ENCODE measurements around the gene FAM3C. TPM values are rescaled to one million over a fixed set of nuclear protein-coding genes. Genes with fewer than 3 reads are reported as not detected.
"Not testable (repeated sequence)": the region's sequence is repeated elsewhere in the genome, so short reads cannot be mapped to it uniquely, and the experiment has no call there.

Gene FAM3C
- total RNA-seq, 4 donors from 2014 or later, result 44.3 to 129 (median 49.0) TPM

DNA sequence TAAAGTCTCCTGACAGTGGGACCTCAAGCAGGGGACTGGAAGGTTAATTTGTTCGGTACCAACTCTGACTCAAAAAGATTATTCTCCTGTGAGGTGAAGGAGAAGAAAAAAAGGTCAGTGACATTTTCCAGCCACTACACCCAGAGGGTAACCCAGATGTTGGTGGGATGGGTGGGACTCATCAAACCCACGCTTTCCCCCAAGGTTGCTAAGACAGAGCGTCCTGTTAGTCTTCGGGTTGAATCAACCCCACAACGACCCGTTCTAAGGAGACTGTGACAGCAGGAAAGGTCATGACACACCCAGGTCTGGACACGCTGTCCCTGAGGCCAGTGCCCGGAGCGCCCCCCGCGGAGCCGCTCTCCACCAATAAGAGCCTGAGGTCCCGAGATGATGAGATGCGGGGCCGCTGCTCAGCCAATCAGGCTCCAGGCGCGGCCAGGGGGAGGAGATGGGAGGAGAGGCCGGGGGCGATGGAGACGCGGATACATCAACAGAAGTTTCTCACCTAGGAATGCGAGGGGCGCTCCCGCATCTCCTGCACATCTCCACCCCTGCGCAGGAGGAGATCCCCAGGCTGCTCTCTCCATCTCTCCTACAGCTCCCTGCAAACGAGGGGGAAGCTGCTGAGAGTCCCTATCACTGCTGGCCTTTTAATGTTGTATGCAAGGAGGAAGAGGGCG lies 67.5 kb downstream of the FAM3C start, which contains the start of gene WNT16:
TSS of gene WNT16 (plus strand) at position 493 of the 683 bp plus-strand sequence. CDS start 293 bp downstream, outside the sequence.
- no peak for TF ChIP-seq CTCF (IDR thresholded peaks at IDR 0.05)
- ATAC-seq (ENCODE audit: low FRiP score), result no peak
- DNase-seq (ENCODE audit: low spot score), result no peak

GRCh38 chr7:121327671-121328070 lies 68.4 kb downstream of the FAM3C start:
- DNase-seq (ENCODE audit: low spot score) (no peak), ATAC-seq (ENCODE audit: low FRiP score) (no peak)
- no peak for TF ChIP-seq CTCF (IDR thresholded peaks at IDR 0.05)

DNA sequence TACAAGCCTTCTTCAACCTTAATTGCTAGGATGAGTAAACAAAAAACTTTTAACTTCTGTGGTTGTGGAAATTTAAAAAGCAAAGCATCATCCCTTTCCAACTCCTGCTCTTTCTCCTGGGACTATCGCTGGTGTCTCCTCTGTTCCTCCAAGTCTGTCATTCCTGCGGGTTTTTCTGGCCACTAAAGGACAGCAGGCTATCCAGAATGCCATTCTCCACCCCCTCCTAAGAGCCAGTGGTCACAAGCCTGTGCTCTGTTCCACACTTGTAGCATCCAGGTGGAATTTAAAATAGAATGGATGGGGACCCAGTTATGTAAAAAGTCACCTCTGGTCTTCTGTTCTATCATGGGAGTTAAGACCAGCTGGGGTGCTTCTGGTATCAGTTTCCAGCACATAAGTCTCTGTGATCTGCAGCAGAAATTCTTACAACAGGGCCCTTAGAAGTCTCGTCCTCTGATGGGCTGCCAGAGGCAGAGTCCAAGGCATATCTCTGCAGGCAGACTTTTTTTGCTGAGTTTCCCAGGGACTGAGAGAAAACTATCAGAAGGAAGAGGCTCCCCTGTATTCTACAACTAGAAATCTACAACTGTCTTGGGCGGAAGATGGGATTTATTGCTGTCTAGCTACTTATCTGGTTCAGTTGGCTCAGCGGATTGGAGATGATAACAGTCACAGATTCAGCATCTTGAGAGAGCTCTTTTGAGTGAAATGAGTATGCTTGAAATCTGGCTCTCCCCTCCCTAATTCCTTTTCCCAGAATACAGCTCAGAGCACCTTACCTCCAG lies 72.4 kb downstream of the FAM3C start:
- ATAC-seq (ENCODE audit: low FRiP score) (no peak), DNase-seq (ENCODE audit: low spot score) (no peak)
- no peak for TF ChIP-seq CTCF (IDR thresholded peaks at IDR 0.05)

GRCh38 chr7:121322460-121322859 lies 73.6 kb downstream of the FAM3C start:
- no peak for ATAC-seq (ENCODE audit: low FRiP score)
- DNase-seq (ENCODE audit: low spot score), result no peak
- TF ChIP-seq CTCF (IDR thresholded peaks at IDR 0.05), result no peak

DNA sequence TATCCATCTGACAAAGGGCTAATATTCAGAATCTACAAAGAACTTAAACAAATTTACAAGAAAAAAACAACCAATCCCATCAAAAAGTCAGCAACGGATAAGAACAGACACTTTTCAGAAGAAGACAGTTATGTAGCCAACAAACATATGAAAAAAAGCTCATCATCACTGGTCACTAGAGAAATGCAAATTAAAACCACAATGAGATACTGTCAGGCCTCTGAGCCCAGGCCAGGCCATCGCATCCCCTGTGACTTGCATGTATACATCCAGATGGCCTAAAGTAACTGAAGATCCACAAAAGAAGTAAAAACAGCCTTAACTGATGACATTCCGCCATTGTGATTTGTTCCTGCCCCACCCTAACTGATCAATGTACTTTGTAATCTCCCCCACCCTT lies 80.9 kb downstream of the FAM3C start:
- DNase-seq (ENCODE audit: low spot score); ATAC-seq (ENCODE audit: low FRiP score): not testable (repeated sequence)

GRCh38 chr7:121313793-121314676 lies 82.1 kb downstream of the FAM3C start:
- ATAC-seq (ENCODE audit: low FRiP score) (no peak), DNase-seq (ENCODE audit: low spot score) (no peak)
- no peak for TF ChIP-seq CTCF (IDR thresholded peaks at IDR 0.05)

DNA sequence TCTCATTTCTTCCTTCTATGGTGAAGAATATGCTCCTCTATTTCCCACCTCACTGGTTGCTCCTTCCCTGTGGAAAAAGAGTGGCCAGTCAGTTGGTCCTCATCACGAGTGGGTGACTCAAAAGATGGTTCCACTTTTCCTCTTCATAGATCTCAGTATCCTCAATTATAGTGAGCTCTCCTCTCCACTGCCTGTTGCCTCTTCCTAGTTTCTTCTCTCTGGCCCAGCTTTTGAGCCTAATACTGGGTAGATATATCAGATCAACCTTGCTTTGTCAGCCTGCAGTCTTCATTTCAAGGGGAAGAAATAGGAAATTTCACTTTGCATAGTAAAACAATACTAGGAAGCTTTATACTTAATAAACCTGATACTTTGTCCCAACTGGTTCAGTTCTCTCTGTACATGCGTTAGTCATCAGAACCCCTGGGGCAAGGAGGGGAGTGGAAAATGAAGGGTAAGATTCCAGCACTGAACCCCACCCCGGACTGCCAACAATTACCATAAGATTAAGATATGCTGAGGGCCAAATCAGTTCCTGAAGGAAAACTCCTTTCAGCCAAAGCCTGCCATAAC lies 82.8 kb downstream of the FAM3C start:
- DNase-seq (ENCODE audit: low spot score) (no peak), ATAC-seq (ENCODE audit: low FRiP score) (no peak)
- no peak for TF ChIP-seq CTCF (IDR thresholded peaks at IDR 0.05)
